Kidney tubule cell (primary cell): ENCODE measurements around the gene ZNF514.
"Not testable (repeated sequence)": the region's sequence is repeated elsewhere in the genome, so short reads cannot be mapped to it uniquely, and the experiment has no call there.

ENCODE experiments used
- DNase-seq: peaks from one replicate; pipeline ENCODE4 v3.0.0-alpha.2; 2018; ENCODE audit warnings: low spot score

Gene ZNF514

DNA sequence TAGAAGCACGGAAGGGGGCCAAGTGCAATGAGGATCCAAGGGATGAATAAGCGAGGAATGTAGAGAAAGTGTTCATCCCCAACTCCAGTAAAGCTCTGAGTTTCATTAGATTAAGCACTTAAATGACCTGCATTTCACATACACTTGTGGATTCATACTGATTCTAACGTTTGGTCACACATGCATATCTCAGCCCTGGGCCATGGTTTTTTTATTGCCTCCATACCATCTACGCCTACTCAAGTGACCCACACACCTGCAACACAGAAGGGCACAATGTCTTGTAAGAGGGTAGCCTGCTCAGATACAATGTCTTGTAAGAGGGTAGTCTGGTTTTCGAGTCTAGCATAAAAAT, 37.5 kb downstream of the ZNF514 start:
- no peak for DNase-seq

DNA sequence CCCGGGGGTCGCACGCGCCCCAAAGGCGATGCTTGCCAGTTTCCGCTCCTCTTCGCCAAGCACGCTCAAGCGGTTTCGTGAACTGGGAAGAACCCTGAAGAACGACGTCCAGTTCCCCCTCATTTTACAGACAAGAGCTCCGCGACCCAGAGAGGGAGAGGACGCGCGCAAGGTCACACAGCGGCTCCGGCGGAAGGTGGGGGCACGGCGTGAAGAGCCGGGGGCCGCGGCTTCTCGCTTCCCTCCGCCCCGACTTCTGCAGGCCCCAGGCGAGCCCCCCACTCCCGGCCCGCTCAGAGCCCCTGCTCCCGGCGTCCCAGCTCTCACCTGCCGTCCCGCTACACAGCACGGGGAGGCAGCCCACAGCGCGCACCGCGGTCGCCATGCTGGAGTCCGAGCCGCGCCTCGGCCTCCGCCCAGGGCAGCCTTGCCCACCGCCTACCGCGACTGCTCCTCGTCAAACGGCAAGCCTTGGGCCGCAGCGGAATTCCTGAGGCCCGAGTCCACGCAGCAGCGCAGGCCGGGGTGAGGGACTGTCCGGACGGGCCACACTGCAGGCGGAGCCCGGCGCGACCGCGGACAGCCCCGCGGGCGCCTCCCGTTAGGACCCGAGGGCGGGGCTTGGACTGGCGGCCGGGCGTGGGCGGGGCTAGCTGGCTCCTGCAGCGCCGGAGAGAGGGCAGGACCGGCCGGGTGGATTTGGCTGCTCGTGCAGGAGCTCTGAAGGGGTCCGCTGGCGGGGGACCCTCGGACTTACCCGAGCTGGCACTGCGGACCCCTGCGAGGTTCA, 38.0 kb downstream of the ZNF514 start, which contains the start of gene MRPS5:
Gene MRPS5 (minus strand): TSS at position 402 of the 790 bp plus-strand sequence. CDS start 17 bp downstream, at position 385.
- DNase-seq, result peak; percentile 77

DNA sequence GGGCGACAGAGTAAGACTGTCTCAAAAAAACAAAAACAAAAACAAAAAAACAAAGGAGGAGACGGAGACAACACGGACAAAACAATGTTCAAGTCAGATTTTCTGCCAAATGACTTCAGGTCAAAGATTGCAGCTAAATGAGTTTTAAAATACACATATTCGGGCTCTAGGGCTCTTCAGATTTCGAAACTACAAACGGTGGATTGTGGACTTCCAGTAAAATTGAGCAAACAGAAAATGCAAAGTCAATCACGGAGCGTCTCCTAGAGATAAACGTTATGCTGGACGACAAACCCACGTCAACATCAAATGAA, 38.6 kb downstream of the ZNF514 start:
- no peak for DNase-seq

DNA sequence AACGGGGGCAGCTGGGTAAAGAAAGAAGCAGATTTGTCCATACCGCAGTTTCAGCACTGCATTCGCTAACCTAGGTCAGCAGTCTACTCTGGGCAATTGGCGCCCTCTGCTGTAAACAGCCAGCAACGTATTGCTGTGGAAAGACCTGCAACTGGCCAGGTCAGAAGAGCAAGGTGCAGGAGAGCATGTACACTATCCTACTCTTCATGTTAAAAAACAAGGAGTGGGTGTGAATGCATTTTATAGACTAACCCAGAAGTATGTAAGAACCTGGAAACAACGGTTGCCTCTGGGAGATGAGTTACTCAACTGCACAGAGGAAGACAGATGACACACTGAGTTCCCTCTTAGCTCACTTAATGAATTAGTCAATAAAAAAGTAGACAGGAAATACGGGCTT, 44.2 kb downstream of the ZNF514 start:
- DNase-seq, result peak; percentile 82

DNA sequence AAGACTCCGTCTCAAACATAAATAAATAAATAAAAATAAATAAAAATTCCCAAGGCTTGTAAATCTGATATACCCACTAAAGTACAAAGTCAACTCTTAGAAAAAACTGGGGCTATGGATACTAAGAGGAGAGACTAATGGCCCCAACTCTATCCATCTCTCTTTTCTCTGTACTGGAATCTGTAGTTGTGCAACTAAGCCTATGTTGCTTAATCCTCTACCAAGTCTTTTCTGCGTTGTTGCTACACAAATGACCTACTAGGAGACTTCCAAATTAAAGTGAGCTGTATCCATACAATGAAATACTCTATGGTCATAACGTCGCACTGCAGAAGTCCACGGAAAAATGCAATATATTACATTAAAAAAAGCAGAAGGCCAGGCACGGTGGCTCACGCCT, 46.2 kb downstream of the ZNF514 start:
- DNase-seq, result no peak

DNA sequence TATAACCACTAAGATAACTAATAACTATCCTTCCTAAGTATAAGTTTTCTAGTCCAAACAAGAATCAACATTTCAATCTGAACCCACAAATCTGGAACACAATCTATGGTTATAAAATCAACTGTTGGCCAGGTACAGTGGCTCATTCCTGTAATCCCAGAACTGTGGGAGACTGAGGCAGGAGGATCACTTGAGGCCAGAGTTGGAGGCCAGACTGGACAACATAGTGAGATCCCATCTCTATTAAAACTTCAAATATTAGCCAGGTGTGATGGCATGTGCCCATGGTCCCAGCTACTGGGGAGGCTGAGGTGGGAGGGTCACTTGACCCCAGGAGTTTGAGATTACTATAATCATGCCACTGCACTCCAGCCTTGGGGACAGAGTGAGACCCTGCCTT, 49.3 kb downstream of the ZNF514 start:
- DNase-seq, result no peak

DNA sequence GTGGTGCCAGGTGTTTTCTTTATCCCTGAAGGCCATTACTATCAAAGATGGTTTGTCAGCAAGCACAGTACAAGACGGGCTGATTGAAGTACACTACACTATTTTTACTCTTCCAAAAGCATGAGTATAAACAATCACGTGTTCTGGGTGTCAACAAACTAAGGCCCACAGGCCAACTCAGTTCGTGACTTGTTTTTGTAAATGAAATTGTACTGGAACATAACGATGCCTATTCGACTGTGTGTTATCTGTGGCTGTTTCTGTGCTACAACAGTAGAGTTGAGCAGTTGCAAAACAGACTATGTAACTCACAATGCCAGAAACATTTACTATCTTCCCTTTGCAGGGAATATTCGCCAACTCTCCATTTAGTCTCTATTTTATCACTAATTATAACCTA, 50.4 kb downstream of the ZNF514 start:
- no peak for DNase-seq

DNA sequence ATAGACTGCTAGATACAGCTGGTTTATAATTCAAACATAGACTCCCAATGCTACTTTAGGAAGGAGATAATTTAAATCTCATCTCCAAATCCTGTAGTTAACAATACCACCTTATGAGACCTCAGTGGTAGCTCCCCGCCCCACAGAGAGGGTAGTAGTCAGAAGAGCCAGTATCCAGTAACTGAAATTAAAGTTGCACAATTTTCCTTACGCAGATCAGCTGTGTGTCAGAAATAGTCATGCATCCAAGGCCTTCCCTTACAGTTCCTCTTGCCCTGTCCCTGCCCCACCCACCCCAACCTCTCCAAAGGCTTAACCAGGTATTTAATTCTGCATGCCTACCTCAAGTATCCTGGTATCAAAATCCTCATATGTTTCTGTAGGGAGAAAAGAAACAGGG, 53.6 kb downstream of the ZNF514 start:
- DNase-seq, result no peak

DNA sequence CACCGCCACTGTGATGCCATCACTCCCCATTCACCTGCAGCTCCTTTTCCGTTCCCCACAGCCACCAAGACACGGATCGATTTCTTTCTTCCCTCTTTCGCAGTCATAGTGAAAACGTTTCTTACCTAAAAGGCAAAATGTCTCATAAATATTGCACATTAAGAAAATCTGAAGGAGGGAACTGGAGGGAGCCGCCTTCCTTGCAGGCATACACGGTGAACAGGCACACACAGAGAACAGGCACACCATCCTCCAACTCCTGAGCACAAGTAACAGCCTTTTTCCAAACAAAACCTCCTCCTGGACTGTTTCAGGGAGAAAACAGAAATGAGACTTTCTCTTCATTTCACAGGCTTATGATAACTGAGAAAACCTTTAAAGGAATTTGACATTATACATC, 55.0 kb downstream of the ZNF514 start:
- no peak for DNase-seq

DNA sequence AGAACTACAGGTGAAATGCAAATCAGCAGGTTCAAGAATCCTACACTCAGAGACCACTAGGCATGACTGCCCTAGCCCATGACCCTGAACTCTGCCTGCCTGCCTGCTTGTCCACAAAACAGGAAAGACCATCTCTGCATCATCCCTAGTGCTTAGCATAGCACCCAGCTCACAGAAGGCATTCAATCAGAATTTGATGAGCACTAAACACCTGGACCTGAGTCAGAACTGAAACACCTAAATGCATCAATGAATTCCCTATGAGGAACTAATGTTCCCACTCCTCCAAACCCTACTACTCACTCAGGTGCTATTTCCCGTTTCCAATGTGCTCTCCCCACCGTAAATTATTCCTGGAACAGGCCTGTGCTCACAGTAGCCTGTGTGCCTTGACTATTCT, 59.7 kb downstream of the ZNF514 start:
- DNase-seq, result peak; percentile 86

DNA sequence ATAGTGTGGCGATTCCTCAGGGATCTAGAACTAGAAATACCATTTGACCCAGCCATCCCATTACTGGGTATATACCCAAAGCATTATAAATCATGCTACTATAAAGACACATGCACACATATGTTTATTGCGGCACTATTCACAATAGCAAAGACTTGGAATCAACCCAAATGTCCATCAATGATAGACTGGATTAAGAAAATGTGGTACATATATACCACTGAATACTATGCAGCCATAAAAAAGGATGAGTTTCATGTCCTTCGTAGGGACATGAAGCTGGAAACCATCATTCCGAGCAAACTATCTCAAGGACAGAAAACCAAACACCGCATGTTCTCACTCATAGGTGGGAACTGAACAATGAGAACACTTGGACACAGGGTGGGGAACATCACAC, 61.4 kb downstream of the ZNF514 start:
- DNase-seq, result not testable (repeated sequence)
